Hematopoietic multipotent progenitor cell treated with erythropoietin and hydrocortisone succinate and interleukin-3 and kit ligand, for 8 days (in vitro differentiated cells): ENCODE results near the gene PAGE5.

Experiments
- DNase-seq: peaks from one replicate; pipeline ENCODE4 v3.0.0-alpha.2; 2015

PAGE5 gene, protein sequence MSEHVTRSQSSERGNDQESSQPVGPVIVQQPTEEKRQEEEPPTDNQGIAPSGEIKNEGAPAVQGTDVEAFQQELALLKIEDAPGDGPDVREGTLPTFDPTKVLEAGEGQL

DNA sequence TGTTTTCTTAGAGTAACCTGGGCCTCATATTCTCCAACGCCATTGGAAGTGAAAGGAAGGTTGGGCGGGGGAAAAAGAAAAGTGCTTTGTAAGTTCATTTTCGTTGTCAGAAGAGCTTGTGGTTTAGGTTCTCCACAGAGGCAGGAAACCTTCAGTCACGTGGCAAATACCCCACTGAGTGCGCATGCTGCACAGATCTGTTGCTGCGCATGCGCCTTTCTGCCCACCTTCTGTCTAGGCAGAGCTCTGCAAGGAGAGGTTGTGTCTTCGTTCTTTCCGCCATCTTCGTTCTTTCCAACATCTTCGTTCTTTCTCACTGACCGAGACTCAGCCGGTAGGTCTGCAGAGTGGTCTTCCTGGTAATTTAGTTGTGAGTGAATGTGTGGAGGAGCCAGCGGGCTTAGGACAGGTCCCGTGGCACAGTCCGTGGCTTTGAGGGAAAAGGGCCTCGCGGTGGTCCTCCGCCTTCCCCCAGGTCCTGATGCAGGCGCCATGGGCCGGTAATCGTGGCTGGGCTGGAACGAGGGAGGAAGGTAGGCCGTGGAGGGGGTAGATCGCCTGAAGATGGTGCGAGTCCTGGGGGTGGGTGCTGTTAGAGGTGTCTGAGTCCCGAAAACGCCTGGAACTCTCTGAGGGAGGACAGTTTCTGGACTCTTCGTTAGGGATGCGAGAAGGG, at the start of gene PAGE5:
Gene PAGE5 (plus strand): TSS at position 228 of the 676 bp plus-strand sequence. CDS start 1,037 bp downstream, outside the sequence.
- DNase-seq: no peak

DNA sequence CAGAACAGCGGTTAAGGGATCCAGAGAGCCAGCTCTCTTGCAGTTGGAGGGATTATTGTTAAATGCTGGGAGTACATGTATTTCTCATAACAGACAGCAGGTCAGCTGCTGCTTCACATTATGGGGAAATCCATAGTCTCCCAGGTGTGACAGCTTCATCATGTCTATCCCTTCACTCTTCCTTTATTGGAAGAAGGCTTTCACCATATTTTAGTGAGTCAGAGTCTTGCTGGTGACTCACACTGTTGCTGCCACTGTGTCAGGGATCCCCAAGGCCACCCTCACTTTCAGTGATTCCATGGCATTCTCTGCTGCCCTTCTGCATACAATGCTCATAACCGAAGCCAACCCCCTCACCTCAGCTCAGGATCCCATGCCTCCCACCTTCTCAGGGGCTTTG, 32.9 kb upstream of the PAGE5 start:
- no peak for DNase-seq

DNA sequence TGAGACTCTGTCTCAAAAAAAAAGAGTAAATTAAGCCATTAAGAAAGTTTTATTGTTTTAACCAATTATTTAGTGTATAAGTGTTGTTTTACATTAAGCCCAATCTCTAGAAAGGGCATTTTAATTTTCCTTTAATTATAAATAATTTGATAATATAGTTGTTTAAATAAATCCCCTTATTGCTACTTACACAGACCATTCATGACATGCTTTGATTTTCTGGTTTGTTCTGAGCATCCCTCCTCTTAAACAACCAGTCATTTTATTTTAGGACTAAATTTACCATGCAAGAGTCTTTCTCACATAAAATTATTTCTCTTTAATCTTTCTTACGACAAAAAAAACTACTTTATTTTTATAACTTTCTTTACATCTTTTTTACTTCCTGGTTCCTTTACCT, 23.5 kb upstream of the PAGE5 start:
- no peak for DNase-seq

DNA sequence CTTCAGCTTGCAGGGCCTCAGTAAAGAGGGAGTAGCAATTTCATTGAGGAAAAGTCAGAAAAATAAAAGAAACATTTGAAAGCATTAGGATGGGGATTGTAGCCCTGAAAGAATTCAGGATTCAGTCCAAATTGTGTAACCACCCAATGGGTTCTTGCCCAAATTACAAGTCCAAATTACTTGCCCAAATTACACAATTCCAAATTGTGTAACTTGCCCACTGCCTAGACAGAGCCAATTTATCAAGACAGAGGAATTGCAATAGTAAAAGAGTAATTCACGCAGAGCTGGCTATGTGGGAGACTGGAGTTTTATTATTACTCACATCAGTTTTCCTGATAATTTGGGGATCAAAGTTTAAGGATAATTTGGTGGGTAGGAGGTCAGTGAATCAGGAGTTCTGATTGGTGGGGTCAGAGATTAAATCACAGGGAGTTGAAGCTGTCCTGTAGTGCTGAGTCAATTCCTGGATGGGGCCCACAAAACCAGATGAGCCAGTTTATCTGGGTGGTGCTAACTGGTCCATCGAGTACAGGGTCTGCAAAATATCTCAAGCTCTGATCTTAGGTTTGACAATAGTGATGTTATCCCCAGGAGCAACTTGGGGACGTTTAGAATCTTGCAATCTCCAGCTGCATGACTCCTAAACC, 18.1 kb upstream of the PAGE5 start:
- DNase-seq: no peak

DNA sequence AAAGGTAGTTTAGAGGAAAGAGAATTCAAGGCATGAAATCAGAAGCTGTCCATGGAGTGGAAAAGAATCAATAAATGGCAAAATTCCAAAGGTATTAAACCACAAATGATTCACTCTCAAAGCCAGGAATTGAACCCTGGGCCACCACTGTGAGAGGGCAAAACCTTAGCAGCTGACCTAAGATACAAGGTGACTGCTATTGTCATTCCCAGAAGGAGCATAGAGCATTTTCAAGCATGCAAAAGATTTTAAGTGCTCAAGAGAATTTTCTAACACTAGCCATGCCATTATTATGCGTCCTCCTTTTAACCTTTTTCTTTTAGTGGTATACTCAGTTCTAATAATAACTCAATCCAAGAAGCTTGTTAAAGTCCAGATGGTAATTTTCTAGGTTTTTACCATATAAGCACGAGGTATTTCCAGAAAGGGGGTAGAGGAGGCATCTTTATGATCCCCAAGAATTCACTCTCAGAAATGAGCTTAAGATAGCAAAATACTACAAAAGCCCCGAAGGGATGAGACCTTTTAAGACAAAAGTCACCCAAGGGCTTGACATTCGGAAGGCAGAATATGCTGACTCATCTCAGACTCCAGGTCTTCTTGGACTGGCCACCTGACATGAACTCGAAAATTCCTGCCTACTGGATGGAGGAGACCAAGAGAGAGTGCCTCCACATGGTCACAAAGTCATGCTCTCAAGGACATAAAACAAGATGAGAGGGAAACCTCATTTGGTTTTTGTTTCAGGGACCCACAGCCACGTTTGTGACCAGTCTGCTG, 13.8 kb upstream of the PAGE5 start:
- DNase-seq: no peak

DNA sequence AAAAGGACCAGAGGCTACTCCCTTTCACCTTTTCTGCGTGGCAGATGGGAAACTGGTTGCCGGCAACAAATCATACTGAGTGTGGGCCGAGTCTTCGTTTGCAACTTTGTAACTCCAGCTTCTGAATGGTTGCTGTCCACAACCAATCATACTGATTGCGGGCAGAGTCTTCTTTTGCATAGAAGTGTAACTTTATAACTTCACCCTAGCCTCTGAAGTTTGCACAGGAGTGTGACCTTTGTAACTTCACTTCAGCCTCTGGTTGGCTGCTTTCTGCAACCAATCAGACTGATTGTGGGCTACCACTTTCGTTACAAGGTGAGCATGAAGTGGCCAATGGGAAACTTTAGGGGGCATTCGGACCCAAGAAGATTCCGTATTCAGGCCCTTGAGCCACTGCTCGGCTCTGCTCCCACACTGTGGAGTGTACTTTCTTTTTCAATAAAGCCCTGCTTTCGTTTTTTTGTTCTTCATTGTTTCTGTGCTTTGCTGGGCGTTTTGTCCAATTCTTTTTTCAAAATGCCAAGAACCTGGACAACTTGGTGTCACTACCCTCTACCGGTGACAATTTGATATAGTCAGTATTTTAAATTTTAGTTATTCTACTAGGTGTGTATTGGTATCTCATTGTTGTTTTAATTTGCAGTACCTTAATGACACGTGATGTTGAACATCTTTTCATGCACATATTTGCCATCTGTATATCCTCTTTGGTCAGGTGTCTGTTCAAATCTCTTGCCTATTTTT, 9.0 kb upstream of the PAGE5 start:
- DNase-seq: no peak

DNA sequence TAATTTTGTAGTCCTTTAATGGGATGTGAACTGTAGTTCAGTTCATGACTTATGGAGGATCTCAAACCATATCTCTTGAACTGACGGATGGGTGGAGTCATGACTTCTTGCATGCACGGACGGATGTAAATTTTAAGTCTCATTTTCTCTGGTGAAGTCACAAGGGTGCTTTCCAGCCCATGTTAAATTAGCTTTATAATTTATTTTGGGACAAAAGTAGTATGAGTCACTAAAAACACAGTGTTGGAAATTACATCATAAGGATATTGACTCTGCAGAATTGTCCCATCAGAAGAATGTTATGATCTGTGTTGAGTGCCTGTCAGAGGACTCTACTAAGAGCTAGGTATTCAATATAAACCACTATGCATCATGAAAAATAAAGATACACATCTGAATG, 6.8 kb upstream of the PAGE5 start:
- no peak for DNase-seq

DNA sequence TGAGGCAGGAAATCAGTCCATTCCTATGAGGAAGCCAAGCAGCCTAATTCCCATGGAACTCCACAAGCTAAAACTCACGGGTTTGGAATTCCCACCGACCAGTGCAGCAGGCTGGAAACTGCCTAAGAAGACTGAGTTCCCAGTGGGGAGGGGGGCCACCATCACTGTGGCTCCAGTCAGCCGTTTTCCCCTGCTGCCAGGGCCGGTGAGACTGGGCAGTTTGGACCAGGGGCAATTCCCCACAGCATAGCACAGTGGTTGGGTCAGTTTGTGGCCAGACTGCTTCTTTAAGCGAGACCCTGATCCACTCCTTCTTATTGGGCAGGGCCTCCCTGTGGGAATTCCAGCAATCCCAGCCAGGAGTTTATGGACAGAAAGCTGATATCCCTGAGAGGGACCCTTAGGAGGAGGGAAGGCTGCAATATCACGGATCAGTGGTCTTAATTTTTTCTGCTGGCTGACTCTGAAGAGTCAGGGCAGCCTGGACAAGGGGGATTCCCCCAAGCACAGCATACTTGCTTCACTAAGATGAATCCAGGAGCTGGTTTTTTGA, 20.7 kb downstream of the PAGE5 start:
- DNase-seq: no peak

DNA sequence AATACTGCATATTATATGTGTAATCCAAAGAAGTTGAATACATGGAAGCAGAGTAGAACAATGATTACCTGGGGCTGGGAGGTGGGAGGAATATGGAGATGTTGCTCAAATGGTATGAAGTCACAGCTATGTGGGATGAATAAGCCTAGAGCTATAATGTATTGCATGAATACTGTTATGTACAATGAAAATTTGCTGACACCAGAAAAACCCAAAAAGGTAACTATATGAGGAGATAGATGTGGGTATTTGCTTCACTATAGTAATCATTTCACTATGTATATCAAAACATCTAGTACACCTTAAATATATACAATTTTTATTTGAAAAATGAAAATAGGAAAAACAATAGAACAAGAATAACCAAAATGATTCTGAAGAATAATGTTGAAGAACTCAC, 33.4 kb downstream of the PAGE5 start:
- DNase-seq: no peak

DNA sequence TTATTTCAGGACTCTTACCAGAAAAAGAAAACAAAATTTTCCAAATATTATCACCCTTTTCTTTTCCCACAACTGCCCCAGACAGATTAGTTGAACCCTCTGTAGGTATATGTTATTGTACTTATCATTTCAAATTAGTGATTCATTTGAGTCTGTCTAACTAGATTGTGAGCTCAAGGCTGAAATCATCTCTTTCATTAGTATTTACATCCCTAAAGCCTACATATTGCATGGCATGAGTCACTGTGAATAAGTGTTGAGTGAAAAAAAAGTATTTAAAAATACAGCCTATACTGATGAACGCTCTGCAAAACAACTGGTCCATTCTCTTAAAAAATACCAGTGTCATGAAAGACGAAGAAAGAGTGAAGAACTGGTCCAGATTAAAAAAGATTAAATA, 40.7 kb downstream of the PAGE5 start:
- no peak for DNase-seq

DNA sequence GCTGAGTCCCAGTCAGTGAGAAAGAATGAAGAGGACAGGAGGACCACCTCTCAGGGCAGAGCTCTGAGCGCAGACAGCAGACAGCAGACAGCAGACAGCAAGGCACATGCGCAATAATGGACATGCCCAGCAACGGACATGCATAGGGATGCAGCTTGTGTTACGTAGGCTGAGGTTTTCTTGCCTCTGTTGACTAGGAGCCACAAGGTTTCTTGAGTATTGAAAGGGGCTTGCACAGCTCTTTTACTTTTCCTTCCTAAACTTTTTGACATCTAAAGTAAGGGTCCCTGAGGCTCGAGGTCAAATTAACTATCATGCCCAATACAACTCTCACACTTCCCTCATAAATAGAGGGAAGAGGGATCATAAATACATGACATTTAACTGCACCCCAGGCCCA, 44.7 kb downstream of the PAGE5 start, which contains the start of gene PAGE3:
Gene PAGE3 (minus strand): TSS at position 101 of the 400 bp plus-strand sequence. CDS start 1,013 bp downstream, outside the sequence.
- DNase-seq: no peak
